AG04449 (cell line): Measurements from ENCODE around the gene SOCS2.

Experiments
- CTCF ChIA-PET: fragments of 350-600 bp; formaldehyde crosslinking; extraction: SDS; loops from one replicate; lab custom pipeline; 2021; ENCODE audit warnings: antibody characterized with exemption; lab: Yijun Ruan, JAX
- POLR2A ChIA-PET: fragments of 400-600, 350-600 bp; formaldehyde crosslinking; extraction: SDS; loops from one replicate; lab custom pipeline; 2020; ENCODE audit warnings: antibody characterized with exemption, inconsistent platforms; lab: Yijun Ruan, JAX
- DNase-seq: peaks from one replicate; pipeline ENCODE4 v3.0.0-alpha.2; 2010; ENCODE audit warnings: low read depth, low spot score
- H3K4me3 ChIP-seq: 2 replicates; pipeline ENCODE4 v1.5.1; 2011; ENCODE audit warnings: low read depth, mild to moderate bottlenecking, control low read depth, low read length
- TF ChIP-seq, protein P1 (sequence below): IDR thresholded peaks from one replicate; pipeline ENCODE4 v1.5.1; 2011; ENCODE audit warnings: mild to moderate bottlenecking, moderate library complexity, low read length, control low read depth, inconsistent platforms; ENCODE audit not compliant: insufficient read depth; ENCODE audit errors: missing control alignments

Gene SOCS2

DNA sequence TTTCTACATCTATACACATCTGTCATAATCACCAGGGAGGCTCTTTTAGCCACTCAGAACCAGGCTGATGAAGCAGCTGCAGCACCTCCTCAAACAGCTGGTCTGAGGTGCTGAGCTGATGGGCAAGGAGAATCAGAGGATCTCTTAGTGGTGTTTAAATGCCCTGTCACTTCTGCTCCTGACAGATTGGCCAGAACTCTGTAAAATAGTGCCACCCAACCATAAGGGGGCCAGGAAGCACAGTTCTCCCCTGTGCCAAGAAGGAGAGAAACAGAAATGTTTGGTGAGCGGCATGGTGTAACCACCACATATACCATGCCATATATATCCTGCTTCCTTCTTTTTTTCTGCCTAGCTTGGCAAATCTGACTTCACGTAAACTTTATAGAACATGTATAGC lies 12.8 kb downstream of the SOCS2 start:
- DNase-seq, result no peak
- POLR2A ChIA-PET, result no interaction called here
- TF ChIP-seq, protein P1, sequence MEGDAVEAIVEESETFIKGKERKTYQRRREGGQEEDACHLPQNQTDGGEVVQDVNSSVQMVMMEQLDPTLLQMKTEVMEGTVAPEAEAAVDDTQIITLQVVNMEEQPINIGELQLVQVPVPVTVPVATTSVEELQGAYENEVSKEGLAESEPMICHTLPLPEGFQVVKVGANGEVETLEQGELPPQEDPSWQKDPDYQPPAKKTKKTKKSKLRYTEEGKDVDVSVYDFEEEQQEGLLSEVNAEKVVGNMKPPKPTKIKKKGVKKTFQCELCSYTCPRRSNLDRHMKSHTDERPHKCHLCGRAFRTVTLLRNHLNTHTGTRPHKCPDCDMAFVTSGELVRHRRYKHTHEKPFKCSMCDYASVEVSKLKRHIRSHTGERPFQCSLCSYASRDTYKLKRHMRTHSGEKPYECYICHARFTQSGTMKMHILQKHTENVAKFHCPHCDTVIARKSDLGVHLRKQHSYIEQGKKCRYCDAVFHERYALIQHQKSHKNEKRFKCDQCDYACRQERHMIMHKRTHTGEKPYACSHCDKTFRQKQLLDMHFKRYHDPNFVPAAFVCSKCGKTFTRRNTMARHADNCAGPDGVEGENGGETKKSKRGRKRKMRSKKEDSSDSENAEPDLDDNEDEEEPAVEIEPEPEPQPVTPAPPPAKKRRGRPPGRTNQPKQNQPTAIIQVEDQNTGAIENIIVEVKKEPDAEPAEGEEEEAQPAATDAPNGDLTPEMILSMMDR, result no peak
- no peak overlapping the region for H3K4me3 ChIP-seq
- CTCF ChIA-PET, result no interaction called here

DNA sequence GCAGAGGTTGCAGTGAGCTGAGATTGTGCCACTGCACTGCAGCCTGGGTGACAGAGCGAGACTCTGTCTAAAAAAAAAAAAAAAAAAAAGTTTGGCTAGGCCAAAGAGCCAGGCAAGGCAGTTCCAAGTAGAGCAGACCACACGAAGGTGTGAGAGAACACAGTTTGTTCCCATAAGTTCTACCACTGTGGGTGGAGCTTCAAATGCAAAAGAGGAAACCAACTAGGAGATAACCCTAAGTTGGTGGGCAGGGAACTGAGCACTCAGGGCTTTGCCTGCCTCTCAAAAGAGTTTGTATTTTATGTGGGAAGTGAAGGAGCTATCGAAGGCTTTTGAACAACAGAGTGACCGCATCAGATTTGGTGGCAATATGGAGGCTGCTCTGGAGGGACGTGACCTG lies 15.1 kb downstream of the SOCS2 start:
- ChIA-PET POLR2A (no interaction called here), CTCF (no interaction called here)
- no peak for DNase-seq
- no peak overlapping the region for H3K4me3 ChIP-seq
- TF ChIP-seq, protein P1, result no peak

DNA sequence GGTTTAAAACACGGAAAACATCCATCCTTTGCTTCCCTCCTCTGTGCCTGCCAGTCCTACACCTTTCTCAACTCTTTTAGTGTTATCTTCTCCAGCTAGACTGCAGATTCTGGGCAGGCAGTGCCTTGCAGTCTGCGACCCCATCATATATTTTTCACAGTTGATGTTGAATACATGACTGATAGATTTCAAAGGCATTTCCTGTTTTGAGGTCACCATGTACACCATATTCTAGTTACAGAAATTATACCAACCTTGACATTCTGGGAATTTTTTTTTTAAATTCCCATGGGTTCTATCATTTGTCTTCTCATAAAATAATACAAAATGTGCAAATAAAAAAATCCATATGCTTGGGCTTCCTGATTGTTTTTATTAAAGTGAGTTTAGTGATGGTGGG lies 16.6 kb downstream of the SOCS2 start:
- ChIA-PET POLR2A (no interaction called here), CTCF (no interaction called here)
- no peak overlapping the region for H3K4me3 ChIP-seq
- no peak for DNase-seq
- TF ChIP-seq, protein P1, result no peak

DNA sequence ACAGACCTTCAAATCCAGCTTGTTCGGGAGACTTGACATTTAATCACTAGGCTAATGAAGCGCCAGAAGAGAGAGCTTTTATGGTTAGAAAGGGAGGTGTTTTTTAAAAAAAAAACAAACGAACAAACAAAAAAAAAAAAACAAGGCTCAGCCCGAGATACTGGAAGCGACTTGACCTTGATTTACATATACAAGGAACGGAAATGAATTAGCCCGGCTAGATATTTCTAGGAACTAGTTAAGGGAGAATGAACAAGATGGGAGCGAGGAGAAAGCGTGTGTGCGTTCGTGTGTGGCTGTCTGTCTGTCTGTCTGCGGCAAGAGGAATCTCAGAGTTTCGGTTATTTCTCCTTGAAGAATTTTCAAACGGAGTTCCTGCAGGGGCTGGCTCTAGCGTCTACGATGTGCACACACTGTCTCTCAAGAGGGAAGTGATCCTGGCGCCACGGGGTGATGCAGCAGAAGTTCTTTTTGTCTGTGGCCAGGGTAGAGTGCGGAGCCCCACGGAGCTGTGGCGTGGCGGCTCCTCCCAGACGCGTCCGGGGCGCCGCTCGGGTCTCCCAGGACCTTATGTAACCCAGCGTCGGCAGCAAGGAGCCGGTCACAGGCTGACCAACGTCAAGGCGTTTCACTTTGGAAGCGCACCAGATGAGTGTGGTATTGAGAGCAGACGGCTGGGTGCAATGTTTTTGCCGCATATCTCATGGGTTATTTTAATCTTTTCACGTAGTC lies 18.8 kb downstream of the SOCS2 start:
- no peak for DNase-seq
- CTCF ChIA-PET, result interaction anchor here (0.5 to 2.3 kb wide), 3 partner anchors 8 to 88 kb away, joined by 3 to 6 read pairs (median 3); partner anchors contain the start of gene SOCS2
- POLR2A ChIA-PET, result interaction anchor here (0.6 to 0.7 kb wide), 2 partner anchors 12 to 21 kb away, joined by 3 read pairs; no protein-coding TSS in a partner anchor
- peak overlapping the region; percentile 63 for H3K4me3 ChIP-seq
- TF ChIP-seq, protein P1, result no peak

DNA sequence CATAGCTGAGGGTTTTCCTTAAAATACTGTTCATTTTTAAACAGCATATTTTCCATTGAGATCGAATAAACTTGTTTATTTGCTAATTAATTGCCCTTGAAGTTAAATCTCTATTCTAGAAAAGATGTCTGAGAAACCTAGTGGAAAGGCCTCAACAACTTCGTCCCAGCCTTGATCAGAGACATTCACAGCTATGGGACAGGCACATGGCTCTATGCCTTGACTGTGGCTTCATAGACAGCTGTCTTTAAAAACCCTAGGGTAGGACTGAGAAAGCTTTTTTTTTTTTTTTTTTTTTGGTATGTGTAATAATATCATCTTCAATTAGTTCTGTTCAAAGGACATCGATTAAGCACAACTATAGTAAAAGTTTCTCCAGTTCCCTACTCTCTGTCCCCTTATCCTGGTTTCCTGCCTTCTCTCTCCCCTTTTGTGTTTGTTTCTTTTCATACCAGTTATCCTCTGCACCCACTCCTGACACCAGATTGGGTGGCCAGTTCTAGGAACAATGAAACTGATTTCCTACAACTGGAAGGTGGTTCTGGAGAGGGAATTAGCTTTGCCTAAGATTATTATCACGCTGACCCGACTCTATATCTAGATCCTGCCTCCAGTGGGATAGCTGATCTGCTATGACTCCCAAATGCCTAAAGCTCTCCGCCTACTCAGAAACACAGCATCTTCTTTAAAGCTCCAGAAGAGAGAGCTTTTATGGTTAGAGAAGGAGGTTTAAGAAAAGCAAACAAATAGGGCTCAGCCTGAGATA lies 20.3 kb downstream of the SOCS2 start:
- no peak overlapping the region for H3K4me3 ChIP-seq
- ChIA-PET CTCF (interaction anchor here (0.9 to 2.3 kb wide), 4 partner anchors 10 to 508 kb away, joined by 4 to 6 read pairs (median 5); no protein-coding TSS in a partner anchor), POLR2A (no interaction called here)
- DNase-seq, result no peak
- TF ChIP-seq, protein P1, result no peak

DNA sequence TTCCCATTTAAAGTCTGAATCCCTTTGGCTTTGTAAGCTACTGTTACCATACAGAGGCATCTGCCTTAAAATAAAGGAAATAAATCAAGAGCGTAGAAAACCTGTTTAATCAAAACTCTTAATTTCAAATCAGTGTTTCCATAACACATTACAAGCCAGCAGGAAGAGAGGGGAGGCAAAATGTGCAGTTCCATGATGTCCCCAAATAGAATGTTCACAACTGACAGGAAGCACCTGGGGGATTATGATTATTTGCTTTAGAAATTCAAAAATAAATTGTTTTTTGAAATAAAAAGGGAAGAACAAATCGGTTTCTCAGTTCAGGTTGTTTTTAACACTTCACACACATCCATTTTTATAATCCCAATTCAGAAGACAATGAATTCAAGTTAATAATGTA lies 21.4 kb downstream of the SOCS2 start:
- H3K4me3 ChIP-seq, result no peak overlapping the region
- TF ChIP-seq, protein P1, result no peak
- POLR2A ChIA-PET, result no interaction called here
- no peak for DNase-seq
- CTCF ChIA-PET, result interaction anchor here (0.9 to 1.6 kb wide), 4 partner anchors 16 to 508 kb away, joined by 3 to 5 read pairs (median 4); no protein-coding TSS in a partner anchor
